ENCODE data around the gene PLOD2. TPM values are rescaled to one million over a fixed set of nuclear protein-coding genes. Genes with fewer than 3 reads are reported as not detected.

Gene PLOD2
- total and polyA plus RNA-seq, 2 of the 4 experiments (the other 2 are of a cell fraction), result 84.0 to 117 TPM

- H3K4me1 ChIP-seq (ENCODE audit: control insufficient read depth, insufficient read depth, low read length), result no peaks in the 10 kb centered on the region
- no peak overlapping the region for H3K23ac ChIP-seq (ENCODE audit: low read depth, low read length)
- H3K9me1 ChIP-seq (ENCODE audit: insufficient read depth, low read length), result no peaks in the 10 kb centered on the region
- H3K56ac ChIP-seq (ENCODE audit: extremely low read depth, insufficient read depth, low read length), result no peak overlapping the region
- H4K20me1 ChIP-seq (ENCODE audit: insufficient read depth, low read length), result no peaks in the 10 kb centered on the region
- ChIA-PET POLR2A (ENCODE audit: unreplicated experiment) (no interaction called here), CTCF (interaction anchor here (0.6 to 4.9 kb wide), 22 partner anchors 10 to 1863 kb away, joined by 3 to 59 read pairs (median 4); no protein-coding TSS in a partner anchor)
- no peak overlapping the region for H2BK5ac ChIP-seq (ENCODE audit: low read depth, low read length, poor library complexity, severe bottlenecking)
- H3K79me1 ChIP-seq (ENCODE audit: low read depth in 1 of 2, low read length in 2 of 2), result no peaks in the 10 kb centered on the region; a peak in 1 of 4 replicates
- no peak overlapping the region for H3K18ac ChIP-seq (ENCODE audit: low read depth, low read length)
- TF ChIP-seq CHD1 (IDR thresholded peaks at IDR 0.05; ENCODE audit: low read depth, low read length), result no peak
- peak; percentile 80 for TF ChIP-seq SMC3 (IDR thresholded peaks at IDR 0.05; ENCODE audit: low read depth, low read length)
- peak; percentile 83 for TF ChIP-seq RAD21 (IDR thresholded peaks at IDR 0.05; ENCODE audit: low read length)
- peak; percentile 79 for TF ChIP-seq CTCF (conservative IDR thresholded peaks at IDR 0.05; ENCODE audit: low read depth, low read length)
- dilution Hi-C loops (cut with HindIII; ENCODE audit: low sequenced_read_pairs, unreplicated experiment) (no loop called here), in situ Hi-C loops (cut with MboI; ENCODE audit: low sequenced_read_pairs) (no loop called here), intact Hi-C loops (cut with micrococcal nuclease) (loop anchor here (1.0 to 2.0 kb wide), 3 partner anchors 29 to 387 kb away; no protein-coding TSS in a partner anchor)
- no peak overlapping the region for H4K5ac ChIP-seq (ENCODE audit: low read depth, low read length)
- no TSS peak for BruUV-seq (replicated peaks)
- peak overlapping the region; percentile 74 for H2AFZ ChIP-seq (replicated peaks; ENCODE audit: low read length, poor library complexity)
- H3K4ac ChIP-seq (ENCODE audit: low read depth, low read length), result no peak overlapping the region
- H3K14ac ChIP-seq (replicated peaks; ENCODE audit: low read depth, low read length), result no peak overlapping the region
- no peak overlapping the region for H2BK120ac ChIP-seq (ENCODE audit: low read depth, low read length)
- H2AK9ac ChIP-seq (replicated peaks; ENCODE audit: low read depth, low read length, poor library complexity), result no peak overlapping the region
- peak overlapping the region; percentile 27; the same call in 1 of the 2 replicates for H2BK20ac ChIP-seq (ENCODE audit: low read depth, low read length)
- ATAC-seq (ENCODE audit: low read depth), result peak; percentile 95
- H3K27ac ChIP-seq (ENCODE audit: insufficient read depth, low read length), result no peak overlapping the region
- DNase-seq, result peak; percentile 64
- H2BK15ac ChIP-seq (ENCODE audit: low read depth, low read length), result no peak overlapping the region
- H3K4me2 ChIP-seq (ENCODE audit: low read depth, low read length), result no peak overlapping the region
- H2AK5ac ChIP-seq (ENCODE audit: low read depth, low read length), result no peak overlapping the region
- H3K36me3 ChIP-seq (ENCODE audit: control insufficient read depth, insufficient read depth, low read length), result no peaks in the 10 kb centered on the region
- H3K9me3 ChIP-seq (ENCODE audit: control insufficient read depth, insufficient read depth, low read length), result no peaks in the 10 kb centered on the region
- H3K27me3 ChIP-seq (ENCODE audit: control insufficient read depth, insufficient read depth, low read length), result no peaks in the 10 kb centered on the region
- H4K91ac ChIP-seq (ENCODE audit: insufficient read depth, low read depth, low read length), result no peak overlapping the region
- no peak overlapping the region for H3K4me3 ChIP-seq (ENCODE audit: insufficient read depth, low read depth, low read length)
- no peak overlapping the region for H3K9ac ChIP-seq (ENCODE audit: low read depth, low read length)
- WGBS, 2 experiments (ENCODE audit: extremely low coverage in 2 of 2, insufficient read length in 1 of 2), result 0% methylated on average over 1 of the region's 6 CpGs; no CpG with 5 or more reads in 1 of the 2 experiments
- H4K8ac ChIP-seq (ENCODE audit: low read depth in 2 of 2, low read length in 2 of 2), result no peak overlapping the region
These were observed 28.7 kb upstream of the PLOD2 start for GRCh38 chr3:146189519-146190173.

Data from IMR-90 (cell line).